GM12872 (cell line): ENCODE results near the gene PCCA.

Experiments used
- TF ChIP-seq, protein P1 (sequence below): IDR thresholded peaks from 3 replicates; pipeline ENCODE4 v1.5.1; 2011; ENCODE audit warnings: low read depth, mild to moderate bottlenecking, low read length, moderate library complexity; ENCODE audit not compliant: insufficient read depth

Gene PCCA

DNA sequence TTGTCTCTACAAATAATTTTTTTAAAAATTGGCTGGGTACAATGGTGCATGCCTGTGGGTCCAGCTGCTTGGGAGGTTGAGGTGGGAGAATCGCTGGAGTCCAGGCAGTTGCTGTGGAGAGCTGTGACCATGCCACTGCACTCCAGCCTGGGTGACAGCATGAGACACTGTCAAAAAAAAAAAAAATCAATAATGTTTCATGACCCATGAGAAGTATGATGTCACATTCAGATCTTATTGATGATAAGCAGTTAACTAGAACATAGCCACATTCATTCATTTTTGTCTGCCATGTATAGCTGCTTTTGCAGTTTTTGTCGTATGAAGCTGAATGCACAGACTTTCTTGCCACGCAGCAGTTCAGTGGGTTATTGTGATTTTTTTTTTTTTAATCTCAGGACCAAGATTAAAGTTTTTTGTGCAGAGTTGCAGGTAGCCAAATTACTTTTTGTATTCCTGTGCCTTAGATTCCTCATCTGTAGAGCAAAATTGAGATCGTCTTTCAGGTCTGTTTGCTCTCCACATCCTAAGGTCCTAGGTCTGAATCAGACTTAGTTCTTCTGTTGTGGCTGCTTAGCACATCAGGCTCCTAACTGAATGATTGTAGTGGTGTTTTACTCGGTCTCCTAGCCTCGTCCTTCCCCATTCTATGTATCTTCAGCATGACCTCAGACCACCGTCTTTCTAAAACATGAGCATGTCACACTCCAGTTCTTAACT lies 354.5 kb downstream of the PCCA start:
- TF ChIP-seq, protein P1, sequence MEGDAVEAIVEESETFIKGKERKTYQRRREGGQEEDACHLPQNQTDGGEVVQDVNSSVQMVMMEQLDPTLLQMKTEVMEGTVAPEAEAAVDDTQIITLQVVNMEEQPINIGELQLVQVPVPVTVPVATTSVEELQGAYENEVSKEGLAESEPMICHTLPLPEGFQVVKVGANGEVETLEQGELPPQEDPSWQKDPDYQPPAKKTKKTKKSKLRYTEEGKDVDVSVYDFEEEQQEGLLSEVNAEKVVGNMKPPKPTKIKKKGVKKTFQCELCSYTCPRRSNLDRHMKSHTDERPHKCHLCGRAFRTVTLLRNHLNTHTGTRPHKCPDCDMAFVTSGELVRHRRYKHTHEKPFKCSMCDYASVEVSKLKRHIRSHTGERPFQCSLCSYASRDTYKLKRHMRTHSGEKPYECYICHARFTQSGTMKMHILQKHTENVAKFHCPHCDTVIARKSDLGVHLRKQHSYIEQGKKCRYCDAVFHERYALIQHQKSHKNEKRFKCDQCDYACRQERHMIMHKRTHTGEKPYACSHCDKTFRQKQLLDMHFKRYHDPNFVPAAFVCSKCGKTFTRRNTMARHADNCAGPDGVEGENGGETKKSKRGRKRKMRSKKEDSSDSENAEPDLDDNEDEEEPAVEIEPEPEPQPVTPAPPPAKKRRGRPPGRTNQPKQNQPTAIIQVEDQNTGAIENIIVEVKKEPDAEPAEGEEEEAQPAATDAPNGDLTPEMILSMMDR, result no peak

DNA sequence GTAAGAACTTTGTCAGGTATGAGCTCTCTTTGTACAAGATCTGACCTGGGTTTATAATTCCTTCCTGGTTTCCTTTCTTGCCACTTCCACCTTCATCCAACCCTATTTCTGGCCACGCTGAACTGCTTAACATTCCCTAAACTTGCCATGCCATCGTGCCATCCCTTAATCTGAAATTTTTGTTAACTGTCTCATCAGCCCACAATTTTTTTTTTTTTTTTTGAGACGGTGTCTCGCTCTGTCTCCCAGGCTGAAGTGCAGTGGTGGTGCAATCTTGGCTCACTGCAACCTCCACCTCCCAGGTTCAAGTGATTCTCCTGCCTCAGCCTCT lies 355.1 kb downstream of the PCCA start:
- TF ChIP-seq, protein P1, result no peak

DNA sequence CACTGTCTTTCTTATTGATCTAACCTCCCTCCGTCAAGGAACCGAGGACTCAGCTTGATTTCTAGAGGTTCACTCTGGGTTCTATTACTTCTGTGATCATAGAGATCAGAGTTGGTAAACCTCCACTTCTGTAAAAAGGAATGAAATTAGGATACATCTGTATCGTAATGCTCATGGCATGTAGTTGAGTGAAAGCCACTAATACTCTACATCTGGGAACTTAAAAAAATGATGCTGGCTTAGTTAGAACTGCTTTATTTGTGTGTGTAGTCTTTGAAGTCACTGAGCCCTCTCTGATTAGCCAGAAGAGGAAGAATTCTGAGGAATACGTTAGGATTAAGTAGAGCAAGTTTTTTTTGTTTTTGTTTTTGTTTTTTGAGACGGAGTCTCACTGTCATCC lies 358.9 kb downstream of the PCCA start:
- TF ChIP-seq, protein P1, result no peak

DNA sequence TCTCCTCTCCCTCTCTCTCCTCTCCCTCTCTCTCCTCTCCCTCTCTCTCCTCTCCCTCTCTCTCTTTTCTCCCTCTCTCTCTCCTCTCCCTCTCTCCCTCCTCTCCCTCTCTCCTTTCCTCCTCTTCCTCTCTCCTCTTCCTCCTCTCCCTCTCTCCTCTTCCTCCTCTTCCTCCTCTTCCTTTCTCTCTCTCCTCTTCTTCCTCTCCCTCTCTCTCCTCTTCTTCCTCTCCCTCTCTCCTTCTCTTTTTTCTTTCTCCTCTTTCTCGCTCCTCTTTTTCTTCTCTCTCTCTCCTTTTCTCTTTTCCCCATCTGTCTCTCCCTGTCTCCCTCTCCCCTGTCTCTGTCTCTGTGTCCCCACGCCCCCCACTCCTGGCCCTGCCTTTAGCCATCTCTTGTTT lies 363.0 kb downstream of the PCCA start:
- TF ChIP-seq, protein P1, result no peak

DNA sequence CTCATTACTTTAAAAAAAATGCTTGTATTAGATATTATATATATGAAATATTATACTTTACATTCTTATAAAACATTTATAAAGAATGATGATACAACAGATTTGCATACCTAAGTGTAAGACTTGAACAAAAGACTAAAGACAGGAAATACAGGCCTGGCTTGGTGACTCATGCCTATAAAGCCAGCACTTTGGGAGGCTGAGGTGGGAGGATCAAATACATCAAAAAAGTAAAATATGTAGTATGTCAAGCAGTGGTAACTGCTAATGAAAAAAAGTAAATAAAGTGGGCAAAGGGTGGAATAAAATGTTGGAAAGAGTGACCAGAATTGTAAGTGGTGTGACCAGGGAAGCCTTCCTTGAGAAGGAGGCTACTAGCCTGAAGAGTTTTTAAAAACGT lies 366.0 kb downstream of the PCCA start:
- TF ChIP-seq, protein P1, result no peak

DNA sequence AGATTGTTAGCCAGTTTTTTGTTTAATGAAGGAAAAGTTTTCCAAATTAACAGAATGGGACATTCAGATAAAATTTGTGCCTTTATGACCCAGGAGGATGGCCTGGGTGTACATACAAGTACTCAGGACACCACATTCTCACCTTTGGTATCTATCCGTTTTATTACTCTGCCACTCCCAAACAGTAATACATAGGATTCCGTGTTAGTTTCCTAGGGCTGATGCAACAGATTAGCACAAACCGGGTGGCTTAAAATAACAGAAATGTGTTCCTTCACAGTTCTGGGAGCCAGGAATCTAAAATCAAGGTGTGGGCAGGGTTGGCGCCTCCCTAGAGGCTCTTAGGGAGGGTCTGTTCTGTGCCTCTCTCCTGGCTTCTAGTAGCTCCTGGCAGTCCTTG lies 369.8 kb downstream of the PCCA start:
- TF ChIP-seq, protein P1, result no peak

DNA sequence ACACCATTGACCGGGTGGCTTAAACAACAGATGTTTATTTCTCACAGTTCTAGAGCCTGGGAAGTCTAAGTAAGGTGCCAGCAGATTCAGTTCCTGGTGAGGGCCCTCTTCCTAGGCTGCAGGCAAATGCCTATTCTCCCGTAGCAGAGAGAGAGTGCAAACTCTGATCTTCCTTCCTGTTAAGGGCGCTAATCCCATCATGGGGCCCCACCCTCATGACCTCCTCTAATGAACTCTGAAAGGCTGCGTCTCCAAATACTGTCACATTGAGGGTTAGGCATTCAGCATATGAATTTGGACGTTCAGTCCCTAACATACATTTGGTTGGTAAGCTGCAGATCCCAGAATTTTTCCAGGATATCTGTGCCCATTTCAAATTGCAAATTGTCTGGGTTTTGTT lies 370.9 kb downstream of the PCCA start:
- TF ChIP-seq, protein P1, result no peak
